GM23338 (cell line): Measurements from ENCODE around the gene GALK1. TPM values are rescaled to one million over a fixed set of nuclear protein-coding genes. Genes with fewer than 3 reads are reported as not detected.

Source experiments
- ATAC-seq: fragments of 200-7000 bp; cut with Tn5 transposase; 3 replicates; pipeline ENCODE4 v1.9.1; 2020
- DNase-seq: peaks from one replicate; pipeline ENCODE4 v3.0.0-alpha.2; 2015; ENCODE audit warnings: low spot score
- H2AFZ ChIP-seq: fragments of 200-600 bp; sonication (generic); 2 replicates; pipeline ENCODE4 v1.8.0; 2016; ENCODE audit warnings: antibody characterized with exemption, mild to moderate bottlenecking, moderate library complexity
- H3F3A ChIP-seq: fragments of 200-600 bp; sonication (generic); replicated peaks from 2 replicates; pipeline ENCODE4 v1.8.0; 2017; ENCODE audit warnings: antibody characterized with exemption, mixed run types, low read depth
- H3K27ac ChIP-seq: fragments of 200-600 bp; sonication (generic); 2 replicates; pipeline ENCODE4 v1.6.1; 2016; ENCODE audit warnings: low read depth
- H3K27me3 ChIP-seq: fragments of 200-600 bp; sonication (generic); 2 replicates; pipeline ENCODE4 v1.8.0; 2016; ENCODE audit warnings: mild to moderate bottlenecking, mixed run types, moderate library complexity; ENCODE audit not compliant: insufficient read depth
- H3K36me3 ChIP-seq: fragments of 200-600 bp; sonication (generic); 2 replicates; pipeline ENCODE4 v1.8.0; 2016; ENCODE audit warnings: mild to moderate bottlenecking; ENCODE audit not compliant: insufficient read depth
- H3K4me1 ChIP-seq: fragments of 200-600 bp; sonication (generic); 2 replicates; pipeline ENCODE4 v1.8.0; 2016; ENCODE audit warnings: mild to moderate bottlenecking, moderate library complexity; ENCODE audit not compliant: insufficient read depth
- H3K4me2 ChIP-seq: fragments of 200-600 bp; sonication (generic); 2 replicates; pipeline ENCODE4 v1.7.1; 2017; ENCODE audit warnings: mixed run types
- H3K4me3 ChIP-seq: fragments of 200-600 bp; sonication (generic); 2 replicates; pipeline ENCODE4 v1.6.1; 2016; ENCODE audit warnings: mixed run types
- H3K79me2 ChIP-seq: fragments of 200-600 bp; sonication (generic); replicated peaks from 2 replicates; pipeline ENCODE4 v1.8.0; 2017; ENCODE audit warnings: mild to moderate bottlenecking; ENCODE audit not compliant: insufficient read depth
- H3K9me2 ChIP-seq: fragments of 200-600 bp; sonication (generic); 2 replicates; pipeline ENCODE4 v1.8.0; 2017; ENCODE audit not compliant: insufficient read depth
- H4K20me1 ChIP-seq: fragments of 200-600 bp; sonication (generic); replicated peaks from 2 replicates; pipeline ENCODE4 v1.8.0; 2017; ENCODE audit warnings: mild to moderate bottlenecking; ENCODE audit not compliant: insufficient read depth
- H3K27ac Mint-ChIP-seq: 2 replicates; pipeline ENCODE4 v1.8.0; 2020; ENCODE audit warnings: inconsistent platforms, mild to moderate bottlenecking, moderate library complexity, mixed read lengths
- H3K27me3 Mint-ChIP-seq: 3 replicates; pipeline ENCODE4 v1.8.0; 2022; ENCODE audit warnings: low read depth, mild to moderate bottlenecking, moderate library complexity, mixed read lengths, inconsistent platforms; ENCODE audit not compliant: insufficient read depth, poor library complexity
- H3K36me3 Mint-ChIP-seq: 3 replicates; pipeline ENCODE4 v1.8.0; 2021; ENCODE audit warnings: low read depth, mild to moderate bottlenecking, inconsistent platforms, moderate library complexity, mixed read lengths
- H3K4me1 Mint-ChIP-seq: 3 replicates; pipeline ENCODE4 v1.8.0; 2020; ENCODE audit warnings: mild to moderate bottlenecking, inconsistent platforms, mixed read lengths
- H3K4me3 Mint-ChIP-seq: 3 replicates; pipeline ENCODE4 v1.8.0; 2021; ENCODE audit warnings: moderate library complexity, mild to moderate bottlenecking, inconsistent platforms, mixed read lengths
- H3K9me3 Mint-ChIP-seq: 3 replicates; pipeline ENCODE4 v1.8.0; 2020; ENCODE audit warnings: moderate library complexity, mild to moderate bottlenecking, inconsistent platforms, mixed read lengths
- CREB1 ChIP-seq: fragments of 250-450 bp; sonication (Bioruptor Pico); IDR thresholded peaks from 2 replicates; pipeline ENCODE4 v1.5.0; 2020; ENCODE audit warnings: low read depth, mild to moderate bottlenecking, moderate library complexity
- EZH2 ChIP-seq: fragments of 200-600 bp; sonication (generic); IDR thresholded peaks from one replicate; pipeline ENCODE4 v1.8.0; 2017; ENCODE audit warnings: antibody characterized with exemption, mild to moderate bottlenecking, low read depth; ENCODE audit not compliant: unreplicated experiment
- EZH2phosphoT487 ChIP-seq: fragments of 200-600 bp; sonication (generic); IDR thresholded peaks from one replicate; pipeline ENCODE4 v1.8.1; 2018; ENCODE audit warnings: antibody characterized with exemption; ENCODE audit not compliant: unreplicated experiment
- REST ChIP-seq: IDR thresholded peaks from one replicate; pipeline ENCODE4 v1.6.1; 2018; ENCODE audit warnings: antibody characterized with exemption; ENCODE audit not compliant: unreplicated experiment
- ZNF331 ChIP-seq: fragments of 250-450 bp; sonication (Bioruptor Pico); IDR thresholded peaks from 2 replicates; pipeline ENCODE4 v1.5.0; 2020; ENCODE audit warnings: low read depth, mild to moderate bottlenecking, moderate library complexity
- ZNF462 ChIP-seq: fragments of 250-450 bp; sonication (Bioruptor Pico); IDR thresholded peaks from 2 replicates; pipeline ENCODE4 v1.5.0; 2020; ENCODE audit warnings: mild to moderate bottlenecking, moderate library complexity
- polyA plus RNA-seq: library from polyadenylated mRNA; unstranded; fragments of >200 nt; fragmentation: Nextera tagmentation; extraction: Ambion mirVana; gene quantifications from 2 replicates; pipeline ENCODE4 v1.2.1, GENCODE V29; 2016
- total RNA-seq: library from RNA; depleted of rRNA; stranded (reverse); fragments of >200 nt; shearing (Covaris generic); gene quantifications from 2 replicates; pipeline ENCODE4 v1.2.3, GENCODE V29; 2014

GALK1 gene
- total and polyA plus RNA-seq, 2 experiments from 2014 or later = 30.5 to 31.7 TPM

GRCh38 chr17:75764417-75764710 is 628 bp downstream of the GALK1 start:
- H3F3A ChIP-seq = peaks cover 4% of the 10 kb centered on the region
- no peaks in the 10 kb centered on the region for H3K36me3 ChIP-seq
- H3K4me3 ChIP-seq = peak overlapping the region; percentile 90
- Mint-ChIP-seq H3K27me3 (peaks cover 14% of the 10 kb centered on the region), H3K27ac (no peak overlapping the region), H3K4me3 (peak overlapping the region; percentile 76), H3K9me3 (no peaks in the 10 kb centered on the region; the same call in 2 of the 3 replicates), H3K36me3 (no peaks in the 10 kb centered on the region; the same call in 2 of the 3 replicates), H3K4me1 (peaks cover 6% of the 10 kb centered on the region; the same call in 2 of the 3 replicates)
- H3K27ac ChIP-seq = no peak overlapping the region
- ATAC-seq = peak; percentile 3; the same call in 1 of the 3 replicates
- 0 out of 2 replicates have a peak, but pooled peaks cover 3% of the 10 kb centered on the region for H4K20me1 ChIP-seq
- TF ChIP-seq CREB1 (CRISPR knock-in tag) (no peak), ZNF331 (CRISPR knock-in tag) (peak; percentile 27; the same call in 1 of the 2 replicates)
- H3K79me2 ChIP-seq = no peaks in the 10 kb centered on the region
- H3K9me2 ChIP-seq = no peaks in the 10 kb centered on the region
- H3K4me2 ChIP-seq = peak overlapping the region; percentile 87
- H2AFZ ChIP-seq = peak overlapping the region; percentile 99
- no peak for DNase-seq
- H3K27me3 ChIP-seq = no peaks in the 10 kb centered on the region
- peaks cover 3% of the 10 kb centered on the region; the same call in 1 of the 2 replicates for H3K4me1 ChIP-seq

- Histone ChIP-seq H3K4me1 (peaks cover 3% of the 10 kb centered on the region; the same call in 1 of the 2 replicates), H3K79me2 (no peaks in the 10 kb centered on the region), H3K4me2 (peak overlapping the region; percentile 87), H4K20me1 (0 out of 2 replicates have a peak, but pooled peaks cover 3% of the 10 kb centered on the region), H3K27ac (no peak overlapping the region), H2AFZ (peak overlapping the region; percentile 99), H3K4me3 (peak overlapping the region; percentile 90), H3K27me3 (no peaks in the 10 kb centered on the region), H3K36me3 (no peaks in the 10 kb centered on the region), H3F3A (peaks cover 4% of the 10 kb centered on the region), H3K9me2 (no peaks in the 10 kb centered on the region)
- DNase-seq = no peak
- TF ChIP-seq REST (no peak), CREB1 (CRISPR knock-in tag) (no peak), EZH2phosphoT487 (no peak), EZH2 (no peak), ZNF462 (CRISPR knock-in tag) (no peak)
- H3K27me3 Mint-ChIP-seq = peaks cover 14% of the 10 kb centered on the region
- H3K27ac Mint-ChIP-seq = no peak overlapping the region
- no peaks in the 10 kb centered on the region; the same call in 2 of the 3 replicates for H3K9me3 Mint-ChIP-seq
- no peaks in the 10 kb centered on the region; the same call in 2 of the 3 replicates for H3K36me3 Mint-ChIP-seq
- peak; percentile 7 for ATAC-seq
- H3K4me1 Mint-ChIP-seq = peaks cover 9% of the 10 kb centered on the region
- peak overlapping the region; percentile 76 for H3K4me3 Mint-ChIP-seq
Measured at GRCh38 chr17:75763613-75764416, 1.2 kb downstream of the GALK1 start.
